ENCODE results near the gene SFMBT1.

Gene SFMBT1

GRCh38 chr3:52925405-52926313 is 120.2 kb downstream of the SFMBT1 start:
- no peak for TF ChIP-seq CTCF (IDR thresholded peaks at IDR 0.05; ENCODE audit: low read depth, low read length)
- Histone ChIP-seq H3K4me1 (no peaks in the 10 kb centered on the region), H3K4me3 (ENCODE audit: low read depth, low read length) (no peak overlapping the region), H3K27me3 (no peaks in the 10 kb centered on the region), H3K9me3 (no peaks in the 10 kb centered on the region), H3K36me3 (no peaks in the 10 kb centered on the region)
- DNase-seq = peak; percentile 13

GRCh38 chr3:52923963-52924362 is 121.9 kb downstream of the SFMBT1 start:
- H3K4me3 ChIP-seq (ENCODE audit: low read depth, low read length) = no peak overlapping the region
- DNase-seq = no peak
- TF ChIP-seq CTCF (IDR thresholded peaks at IDR 0.05; ENCODE audit: low read depth, low read length) = no peak
- H3K9me3 ChIP-seq = no peaks in the 10 kb centered on the region
- H3K36me3 ChIP-seq = no peaks in the 10 kb centered on the region
- no peaks in the 10 kb centered on the region for H3K27me3 ChIP-seq
- H3K4me1 ChIP-seq = no peaks in the 10 kb centered on the region

GRCh38 chr3:52920841-52921240 is 125.0 kb downstream of the SFMBT1 start:
- no peaks in the 10 kb centered on the region for H3K27me3 ChIP-seq
- no peak overlapping the region for H3K4me3 ChIP-seq (ENCODE audit: low read depth, low read length)
- DNase-seq = no peak
- TF ChIP-seq CTCF (IDR thresholded peaks at IDR 0.05; ENCODE audit: low read depth, low read length) = no peak
- H3K9me3 ChIP-seq = no peaks in the 10 kb centered on the region
- H3K36me3 ChIP-seq = no peaks in the 10 kb centered on the region
- no peaks in the 10 kb centered on the region for H3K4me1 ChIP-seq

- no peak for DNase-seq
- Histone ChIP-seq H3K27me3 (no peaks in the 10 kb centered on the region), H3K4me3 (ENCODE audit: low read depth, low read length) (no peak overlapping the region), H3K9me3 (no peaks in the 10 kb centered on the region), H3K4me1 (no peaks in the 10 kb centered on the region), H3K36me3 (no peaks in the 10 kb centered on the region)
- TF ChIP-seq CTCF (IDR thresholded peaks at IDR 0.05; ENCODE audit: low read depth, low read length) = no peak
Observed at GRCh38 chr3:52917044-52917443, 128.8 kb downstream of the SFMBT1 start.

GRCh38 chr3:52915294-52915693 is 130.6 kb downstream of the SFMBT1 start:
- TF ChIP-seq CTCF (IDR thresholded peaks at IDR 0.05; ENCODE audit: low read depth, low read length) = no peak
- Histone ChIP-seq H3K4me3 (ENCODE audit: low read depth, low read length) (no peak overlapping the region), H3K9me3 (no peaks in the 10 kb centered on the region), H3K36me3 (no peaks in the 10 kb centered on the region), H3K27me3 (no peaks in the 10 kb centered on the region), H3K4me1 (no peaks in the 10 kb centered on the region)
- no peak for DNase-seq
